Measurements from ENCODE around the gene XPO6.

XPO6 gene

DNA sequence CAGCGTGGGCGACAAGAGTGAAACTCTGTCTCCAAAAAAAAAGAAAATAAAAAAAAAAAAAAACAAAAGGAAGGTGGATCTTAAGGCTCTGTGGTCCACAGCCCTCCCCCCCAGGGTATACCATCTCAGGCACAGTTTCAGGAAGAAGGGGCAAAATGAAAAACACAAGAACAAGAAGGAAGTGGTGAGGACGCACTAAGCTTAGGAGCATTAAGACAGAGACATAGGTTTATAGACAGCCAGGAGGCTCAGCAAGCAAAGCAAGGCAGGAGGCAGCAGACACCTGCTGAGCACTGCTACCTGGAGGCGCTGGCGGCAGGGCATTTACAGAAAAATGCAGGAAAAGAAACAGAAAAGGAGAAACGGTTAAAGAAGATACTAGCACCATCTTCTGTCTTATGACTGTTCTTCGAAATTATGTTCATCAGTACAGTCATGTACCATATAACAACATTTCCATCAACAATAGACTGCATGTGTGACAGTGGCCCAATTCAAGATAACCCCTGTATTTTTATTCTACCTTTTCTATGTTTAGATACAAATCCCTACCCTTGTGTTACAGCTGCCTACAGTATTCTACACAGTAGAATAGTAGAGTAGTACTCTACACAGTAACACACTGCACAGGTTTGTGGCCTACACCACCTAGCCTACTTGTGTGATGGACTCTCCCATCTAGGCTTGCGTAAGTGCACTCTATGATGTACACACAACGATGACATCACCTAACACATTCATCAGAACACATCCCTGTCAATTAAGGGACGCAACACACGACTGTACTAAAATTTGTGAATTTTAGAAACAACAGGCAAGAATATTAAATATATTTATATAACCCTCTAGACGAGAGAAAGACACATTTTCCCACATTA is 62.5 kb downstream of the XPO6 start:
- no peak for FAIRE-seq
- TF ChIP-seq SPI1 (IDR thresholded peaks at IDR 0.05; ENCODE audit: low read depth, low read length): no peak
- DNase-seq (ENCODE audit: insufficient read length, low spot score): no peak

DNA sequence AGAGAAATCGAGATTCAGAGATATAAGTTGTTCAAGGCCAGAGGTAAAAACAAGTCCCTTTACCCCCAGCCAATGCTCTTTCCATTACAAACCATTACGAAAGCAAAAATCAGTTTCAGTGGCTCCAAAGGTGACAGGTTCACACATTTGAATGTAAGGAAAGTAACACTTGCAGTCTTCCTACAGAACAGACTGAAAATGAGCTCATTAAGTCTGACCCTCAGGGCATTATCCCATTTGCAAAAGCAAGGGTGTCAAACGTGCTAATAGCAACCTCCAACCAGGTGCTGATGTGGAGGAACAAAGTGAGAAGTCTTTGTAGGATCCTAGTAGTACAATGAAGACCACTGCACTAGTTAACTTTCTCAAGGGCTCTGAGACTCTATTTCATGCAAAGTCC is 65.2 kb downstream of the XPO6 start:
- FAIRE-seq: no peak
- DNase-seq (ENCODE audit: insufficient read length, low spot score): no peak
- TF ChIP-seq TAF1 (IDR thresholded peaks at IDR 0.05; ENCODE audit: low read depth, low read length): no peak
- TF ChIP-seq POLR2AphosphoS5 (IDR thresholded peaks at IDR 0.05; ENCODE audit: low read depth, low read length): no peak
- no peak for TF ChIP-seq SPI1 (IDR thresholded peaks at IDR 0.05; ENCODE audit: low read depth, low read length)
- TF ChIP-seq POU2F2 (IDR thresholded peaks at IDR 0.05; ENCODE audit: low read depth, low read length): no peak
- no peak for TF ChIP-seq PAX5 (IDR thresholded peaks at IDR 0.05; ENCODE audit: insufficient read depth, low read length, severe bottlenecking)

DNA sequence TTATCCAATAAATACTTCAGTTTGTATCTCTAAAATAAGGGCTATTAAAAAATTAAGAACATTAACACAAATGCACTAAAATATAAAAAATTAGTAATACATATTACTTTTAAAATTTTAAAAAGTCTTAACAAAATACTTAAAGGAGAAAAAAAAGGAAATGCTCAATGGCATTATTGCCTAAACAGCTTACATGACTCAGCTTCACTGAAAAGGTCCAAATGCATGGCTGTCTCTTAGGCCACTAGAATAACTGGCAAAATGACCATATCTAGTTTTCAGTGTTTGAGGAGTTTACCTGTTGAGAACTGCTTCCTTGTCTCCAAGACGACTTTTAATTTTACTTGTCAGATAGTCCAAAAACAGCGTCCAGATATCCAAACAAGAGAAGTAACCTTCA is 66.0 kb downstream of the XPO6 start:
- no peak for TF ChIP-seq POLR2A (IDR thresholded peaks at IDR 0.05; ENCODE audit: low read depth, low read length)
- no peak for TF ChIP-seq POLR2AphosphoS5 (IDR thresholded peaks at IDR 0.05; ENCODE audit: low read depth, low read length)
- TF ChIP-seq SPI1 (IDR thresholded peaks at IDR 0.05; ENCODE audit: low read depth, low read length): no peak
- TF ChIP-seq TAF1 (IDR thresholded peaks at IDR 0.05; ENCODE audit: low read depth, low read length): no peak
- TF ChIP-seq PAX5 (IDR thresholded peaks at IDR 0.05; ENCODE audit: insufficient read depth, low read length, severe bottlenecking): no peak
- no peak for TF ChIP-seq POU2F2 (IDR thresholded peaks at IDR 0.05; ENCODE audit: low read depth, low read length)
- FAIRE-seq: no peak
- no peak for DNase-seq (ENCODE audit: insufficient read length, low spot score)

- FAIRE-seq: peak; percentile 91
- DNase-seq (ENCODE audit: insufficient read length, low spot score): peak; percentile 22
- no peak for TF ChIP-seq TAF1 (IDR thresholded peaks at IDR 0.05; ENCODE audit: low read depth, low read length)
- TF ChIP-seq PAX5 (IDR thresholded peaks at IDR 0.05; ENCODE audit: insufficient read depth, low read length, severe bottlenecking): no peak
- no peak for TF ChIP-seq POU2F2 (IDR thresholded peaks at IDR 0.05; ENCODE audit: low read depth, low read length)
- no peak; the same call in 1 of the 2 replicates for TF ChIP-seq POLR2A (IDR thresholded peaks at IDR 0.05; ENCODE audit: low read depth, low read length)
- peak; percentile 100 for TF ChIP-seq SPI1 (IDR thresholded peaks at IDR 0.05; ENCODE audit: low read depth, low read length)
Measured at GRCh38 chr16:28140788-28141618, 70.8 kb downstream of the XPO6 start.

DNA sequence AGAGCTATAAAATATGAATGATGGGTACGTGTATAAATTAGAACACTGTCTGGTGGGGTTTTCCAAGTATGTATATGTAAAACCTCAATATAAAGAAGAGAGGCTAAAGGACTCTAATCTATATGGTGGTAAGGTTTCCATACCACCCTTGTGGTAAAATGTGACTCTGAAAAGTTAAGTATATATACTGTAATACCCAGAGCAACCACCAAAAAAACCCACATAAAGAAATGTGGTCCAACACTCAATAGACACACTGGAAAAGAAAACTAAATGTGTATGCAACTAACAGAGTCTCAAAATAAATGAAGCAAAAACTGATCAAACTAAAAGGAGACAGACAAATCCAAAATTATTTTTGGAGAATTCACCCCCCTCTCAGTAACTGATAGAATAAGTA is 72.2 kb downstream of the XPO6 start:
- DNase-seq (ENCODE audit: insufficient read length, low spot score) (no peak), FAIRE-seq (no peak)
- no peak for TF ChIP-seq POLR2AphosphoS5 (IDR thresholded peaks at IDR 0.05; ENCODE audit: low read depth, low read length)
- TF ChIP-seq SPI1 (IDR thresholded peaks at IDR 0.05; ENCODE audit: low read depth, low read length): no peak
- TF ChIP-seq POLR2A (IDR thresholded peaks at IDR 0.05; ENCODE audit: low read depth, low read length): no peak
- no peak for TF ChIP-seq PAX5 (IDR thresholded peaks at IDR 0.05; ENCODE audit: insufficient read depth, low read length, severe bottlenecking)
- TF ChIP-seq TAF1 (IDR thresholded peaks at IDR 0.05; ENCODE audit: low read depth, low read length): no peak
- no peak for TF ChIP-seq POU2F2 (IDR thresholded peaks at IDR 0.05; ENCODE audit: low read depth, low read length)

DNA sequence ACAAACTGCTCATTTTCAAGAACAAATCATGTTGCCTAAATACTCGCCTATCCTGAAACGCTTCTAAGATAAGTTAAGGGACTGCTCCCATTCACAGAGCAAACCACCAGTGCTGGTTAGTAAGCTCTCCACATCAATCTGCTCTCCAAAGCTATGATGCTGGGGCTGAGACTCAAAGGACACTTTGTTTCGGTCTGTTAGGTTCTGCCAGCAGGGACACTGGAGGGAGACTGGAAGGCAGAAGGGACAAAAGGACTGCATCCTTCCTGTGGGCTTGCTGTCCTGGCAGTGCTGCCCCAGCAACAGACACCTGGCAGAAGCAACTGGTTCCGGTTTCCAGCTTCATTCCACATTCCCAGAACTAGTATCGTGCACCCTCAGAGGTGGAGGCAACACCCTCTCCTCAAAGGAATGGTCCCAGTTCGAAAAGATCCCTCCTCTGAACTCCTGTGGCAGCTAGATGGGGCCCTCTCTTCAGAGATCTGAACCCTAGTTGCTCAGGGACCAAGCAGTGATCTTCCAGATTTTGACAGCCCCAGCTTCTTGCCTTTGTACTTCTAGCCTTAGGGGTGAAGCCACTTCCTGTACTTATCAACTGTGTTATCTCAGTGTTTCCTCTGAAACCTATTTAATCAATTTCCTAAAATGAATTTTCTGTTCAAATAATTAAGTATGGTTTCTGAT is 74.9 kb downstream of the XPO6 start:
- TF ChIP-seq POU2F2 (IDR thresholded peaks at IDR 0.05; ENCODE audit: low read depth, low read length): no peak
- FAIRE-seq (no peak), DNase-seq (ENCODE audit: insufficient read length, low spot score) (no peak)

GRCh38 chr16:28133666-28134065 is 78.1 kb downstream of the XPO6 start:
- FAIRE-seq: no peak
- TF ChIP-seq POLR2A (IDR thresholded peaks at IDR 0.05; ENCODE audit: low read depth, low read length) (no peak), POLR2AphosphoS5 (IDR thresholded peaks at IDR 0.05; ENCODE audit: low read depth, low read length) (no peak), POU2F2 (IDR thresholded peaks at IDR 0.05; ENCODE audit: low read depth, low read length) (no peak), PAX5 (IDR thresholded peaks at IDR 0.05; ENCODE audit: insufficient read depth, low read length, severe bottlenecking) (no peak), TAF1 (IDR thresholded peaks at IDR 0.05; ENCODE audit: low read depth, low read length) (no peak), SPI1 (IDR thresholded peaks at IDR 0.05; ENCODE audit: low read depth, low read length) (no peak)
- DNase-seq (ENCODE audit: insufficient read length, low spot score): no peak

DNA sequence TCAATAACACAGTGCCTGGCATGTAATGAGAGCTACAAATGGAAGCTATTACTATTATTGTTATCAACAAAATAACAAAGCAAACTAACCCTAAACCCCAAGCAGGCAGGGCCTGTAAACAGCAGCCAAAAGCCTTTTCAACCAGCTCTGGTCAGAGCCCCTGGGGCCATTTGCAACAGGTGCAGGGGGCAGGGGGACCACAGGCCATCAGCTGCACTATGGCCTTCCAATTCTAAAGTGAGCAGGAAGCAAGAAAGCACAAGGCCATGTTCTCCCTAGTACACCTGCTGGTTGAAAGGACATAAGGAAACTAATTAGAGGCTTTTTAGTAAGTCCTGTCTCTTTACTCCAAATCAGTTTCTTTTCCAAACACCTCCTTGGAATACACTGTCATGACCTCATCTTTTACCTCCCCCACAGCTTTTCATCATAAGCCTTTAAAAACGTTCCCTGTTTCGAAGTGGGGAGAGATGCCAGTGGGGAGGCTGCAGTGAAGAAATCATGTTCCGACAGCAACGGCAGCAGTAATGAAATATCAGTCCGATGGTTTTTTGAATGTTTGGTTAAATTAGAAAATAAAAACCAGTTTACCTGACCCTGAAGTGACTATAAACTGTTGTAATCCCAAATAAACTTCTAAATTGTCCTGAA is 79.9 kb downstream of the XPO6 start:
- no peak for FAIRE-seq
- TF ChIP-seq POLR2AphosphoS5 (IDR thresholded peaks at IDR 0.05; ENCODE audit: low read depth, low read length): no peak
- no peak for TF ChIP-seq POLR2A (IDR thresholded peaks at IDR 0.05; ENCODE audit: low read depth, low read length)
- TF ChIP-seq SPI1 (IDR thresholded peaks at IDR 0.05; ENCODE audit: low read depth, low read length): no peak
- TF ChIP-seq TAF1 (IDR thresholded peaks at IDR 0.05; ENCODE audit: low read depth, low read length): no peak
- no peak for TF ChIP-seq POU2F2 (IDR thresholded peaks at IDR 0.05; ENCODE audit: low read depth, low read length)
- TF ChIP-seq PAX5 (IDR thresholded peaks at IDR 0.05; ENCODE audit: insufficient read depth, low read length, severe bottlenecking): no peak
- no peak for DNase-seq (ENCODE audit: insufficient read length, low spot score)

DNA sequence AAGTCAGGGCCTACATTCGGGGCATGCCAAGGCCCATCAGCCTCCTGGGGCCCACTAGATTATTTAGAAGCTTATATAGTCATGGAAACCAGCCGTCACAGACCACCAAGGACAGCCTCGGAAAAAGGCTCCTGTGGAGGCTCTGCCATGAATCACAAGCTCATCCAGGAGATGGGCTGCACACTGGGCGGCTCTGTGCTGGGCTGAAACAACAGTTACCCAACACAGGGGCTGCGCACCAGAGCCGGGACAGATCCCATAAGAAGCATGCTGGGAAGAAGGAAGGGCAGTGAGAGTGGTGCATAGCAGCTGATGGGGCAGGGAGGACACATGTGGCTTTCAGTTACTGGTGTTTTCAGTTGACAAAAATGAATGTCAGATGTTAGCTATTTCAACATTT is 80.6 kb downstream of the XPO6 start:
- DNase-seq (ENCODE audit: insufficient read length, low spot score) (no peak), FAIRE-seq (peak; percentile 45)
- TF ChIP-seq TAF1 (IDR thresholded peaks at IDR 0.05; ENCODE audit: low read depth, low read length) (no peak), PAX5 (IDR thresholded peaks at IDR 0.05; ENCODE audit: insufficient read depth, low read length, severe bottlenecking) (no peak), POLR2A (IDR thresholded peaks at IDR 0.05; ENCODE audit: low read depth, low read length) (no peak), POU2F2 (IDR thresholded peaks at IDR 0.05; ENCODE audit: low read depth, low read length) (no peak), POLR2AphosphoS5 (IDR thresholded peaks at IDR 0.05; ENCODE audit: low read depth, low read length) (no peak), SPI1 (IDR thresholded peaks at IDR 0.05; ENCODE audit: low read depth, low read length) (no peak)
